HG02571 (cell line): ENCODE results near the gene ANKRD13D.

Source experiments
- ATAC-seq: cut with Tn5 transposase; IDR thresholded peaks from one replicate; pipeline ENCODE4 v1.9.1; 2021; ENCODE audit warnings: mild to moderate bottlenecking, moderate library complexity; ENCODE audit not compliant: unreplicated experiment

The ANKRD13D gene

GRCh38 chr11:67261946-67262681 lies 27.0 kb upstream of the ANKRD13D start:
- ATAC-seq, result no peak

- no peak for ATAC-seq
Measured at GRCh38 chr11:67262731-67263675, 26.1 kb upstream of the ANKRD13D start.

GRCh38 chr11:67264260-67264659 lies 24.8 kb upstream of the ANKRD13D start:
- no peak for ATAC-seq

DNA sequence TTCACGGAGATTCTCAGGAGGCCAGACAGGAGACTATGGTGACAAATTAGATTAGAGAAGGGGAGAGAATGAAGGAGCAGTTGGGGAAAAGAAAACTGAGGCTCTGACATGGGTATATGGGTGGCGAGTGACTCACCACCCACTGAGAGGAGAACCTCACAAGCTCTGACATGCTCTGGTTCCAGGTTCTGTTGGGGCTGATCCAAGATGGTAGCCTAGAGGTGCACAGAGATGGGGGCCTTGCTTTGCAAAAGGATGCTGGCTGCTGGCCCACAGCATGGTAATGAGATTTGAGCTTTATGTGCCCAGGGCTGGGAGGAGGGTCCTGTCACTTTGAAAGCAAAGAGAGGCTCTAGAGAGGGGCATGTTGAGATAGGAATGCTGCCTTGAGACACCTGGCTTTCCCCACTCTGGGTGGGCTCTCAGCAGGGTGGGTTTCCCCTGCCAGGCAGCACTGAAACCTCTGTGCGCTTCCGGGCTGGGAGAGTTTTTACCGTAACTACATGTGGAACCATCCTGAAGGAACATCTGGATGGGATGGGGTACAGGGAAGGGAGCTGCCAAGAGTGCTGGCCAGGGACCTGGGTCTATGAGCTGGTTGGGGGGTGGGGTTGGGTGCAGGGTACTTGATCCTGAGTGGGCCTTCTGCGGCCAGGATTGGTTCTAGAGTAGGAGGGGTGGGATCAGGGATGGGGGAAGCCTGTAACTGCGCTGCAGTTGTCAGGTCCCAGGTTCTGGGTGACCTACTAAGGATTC lies 24.0 kb upstream of the ANKRD13D start:
- no peak for ATAC-seq

DNA sequence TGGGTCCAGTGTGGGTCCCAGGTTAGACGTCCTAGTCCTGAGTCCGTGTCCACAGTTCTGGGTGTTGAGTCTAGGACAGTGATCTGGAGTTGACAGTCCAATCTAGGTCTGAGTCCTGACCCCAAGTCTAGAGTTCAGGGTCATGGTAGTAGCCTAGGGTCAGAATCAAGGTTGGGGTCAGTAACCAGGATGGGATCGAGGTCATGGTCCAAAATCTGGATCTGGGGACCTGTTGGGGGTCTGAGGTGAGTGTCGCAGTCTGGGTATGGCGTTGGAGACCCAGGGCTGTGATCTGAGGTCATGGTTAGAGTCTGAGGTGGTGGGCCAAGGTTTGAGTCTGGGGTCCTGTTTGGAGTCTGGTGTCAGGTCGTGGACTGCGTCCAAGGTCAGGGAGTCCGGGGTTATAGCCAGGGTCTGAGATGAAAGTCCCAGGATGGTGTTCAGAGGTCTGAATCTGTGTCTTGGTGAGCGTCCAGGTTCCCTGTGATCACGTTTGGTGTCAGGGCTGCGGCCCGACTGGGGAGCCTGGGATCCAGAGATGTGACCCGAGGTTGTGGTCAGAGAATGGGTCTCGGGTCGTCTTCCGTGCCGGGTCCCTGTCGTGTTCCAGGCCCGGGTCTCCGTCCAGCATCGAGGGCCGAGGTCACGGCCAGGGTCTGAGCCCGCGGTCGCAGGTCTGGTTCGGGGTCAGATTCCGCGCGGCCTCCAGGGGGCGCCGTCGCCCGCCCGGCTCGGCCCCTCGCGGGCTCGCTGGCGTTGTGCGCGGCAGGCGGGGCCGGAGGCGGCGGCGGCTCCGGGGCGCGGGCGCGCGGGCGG lies 23.3 kb upstream of the ANKRD13D start:
- peak; percentile 39 for ATAC-seq

DNA sequence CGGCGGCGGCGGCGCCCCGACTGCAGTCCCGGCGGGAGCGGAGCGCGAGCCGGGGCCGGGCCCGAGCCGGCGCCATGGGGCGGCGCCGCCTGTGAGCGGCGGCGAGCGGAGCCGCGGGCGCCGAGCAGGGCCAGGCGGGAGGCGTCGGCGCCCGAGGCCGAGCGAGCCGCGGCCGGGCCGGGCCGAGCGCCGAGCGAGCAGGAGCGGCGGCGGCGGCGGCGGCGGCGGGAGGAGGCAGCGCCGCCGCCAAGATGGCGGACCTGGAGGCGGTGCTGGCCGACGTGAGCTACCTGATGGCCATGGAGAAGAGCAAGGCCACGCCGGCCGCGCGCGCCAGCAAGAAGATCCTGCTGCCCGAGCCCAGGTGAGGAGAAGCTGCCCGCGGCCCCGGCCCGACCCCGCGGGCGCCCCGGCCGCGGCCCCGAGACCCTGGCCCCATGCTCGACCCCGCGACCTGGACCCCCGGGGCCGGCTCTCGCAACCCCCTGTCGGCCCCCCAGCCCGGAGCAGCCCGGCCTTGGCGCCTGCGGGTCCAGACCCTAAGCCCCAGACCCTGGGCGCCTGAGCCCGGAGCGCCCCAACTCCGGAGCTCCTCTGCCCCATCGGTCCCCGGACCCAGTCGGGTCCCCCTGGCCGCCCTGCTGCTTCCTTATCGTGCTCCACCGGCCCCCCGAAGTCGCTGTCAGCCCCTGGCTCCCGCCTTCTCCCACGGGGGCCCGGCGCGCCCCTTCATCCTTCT lies 22.5 kb upstream of the ANKRD13D start, which contains the start of gene GRK2:
GRK2 (plus strand) TSS at position 25 of the 739 bp plus-strand sequence; CDS start at position 252, 227 bp downstream.
- ATAC-seq, result peak; percentile 10

- no peak for ATAC-seq
Measured at GRCh38 chr11:67267188-67268080, 21.7 kb upstream of the ANKRD13D start.

GRCh38 chr11:67268081-67268961 lies 20.8 kb upstream of the ANKRD13D start:
- no peak for ATAC-seq

- no peak for ATAC-seq
Measured at GRCh38 chr11:67268962-67269268, 20.2 kb upstream of the ANKRD13D start.

GRCh38 chr11:67269401-67270255 lies 19.5 kb upstream of the ANKRD13D start:
- no peak for ATAC-seq

DNA sequence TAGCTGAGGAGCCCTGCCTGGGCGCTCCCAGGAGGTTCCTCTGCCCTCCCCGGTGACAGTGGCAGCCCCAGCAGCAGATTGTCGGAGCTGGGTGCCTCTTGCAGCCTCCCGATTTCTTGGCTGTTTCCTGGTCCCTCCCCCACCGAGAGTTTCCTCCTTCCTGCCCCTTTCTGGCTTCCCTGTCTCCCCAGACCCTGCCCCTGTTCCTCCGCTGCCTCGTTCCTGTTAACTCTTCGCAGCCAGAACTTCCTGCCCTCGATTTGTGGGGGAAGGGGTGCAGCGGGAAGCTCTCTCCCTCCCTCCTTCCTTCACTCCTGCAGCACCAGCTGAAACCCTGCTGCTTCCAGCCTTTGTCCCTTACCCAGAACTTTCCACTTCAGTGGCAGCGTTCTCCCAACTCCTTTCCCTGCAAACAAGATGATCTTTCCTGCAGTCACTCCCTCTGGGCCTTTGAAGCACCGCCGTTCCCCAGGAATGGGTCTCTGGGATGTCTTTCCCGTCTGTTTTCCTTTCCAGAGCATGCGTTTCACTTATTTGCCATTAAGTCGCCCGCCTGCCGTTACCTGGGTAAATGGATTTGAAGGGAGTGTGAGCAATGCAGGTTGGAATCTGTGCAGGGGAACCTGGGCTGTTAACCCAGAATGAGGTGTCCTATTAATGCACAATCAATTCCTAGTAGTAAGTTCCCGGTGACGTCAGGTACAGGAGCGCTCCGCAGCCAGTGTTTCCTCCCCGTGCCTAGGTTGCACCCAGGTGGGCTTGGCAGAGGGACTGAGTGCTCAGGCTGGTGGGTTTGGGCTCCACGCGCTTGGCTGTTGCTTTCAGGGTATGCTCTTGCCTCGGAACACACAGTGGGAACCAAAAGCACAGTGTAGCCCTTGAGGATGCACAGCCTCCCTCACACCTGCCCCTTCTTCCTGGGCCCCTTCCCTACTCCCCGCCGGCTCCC lies 18.6 kb upstream of the ANKRD13D start:
- no peak for ATAC-seq

DNA sequence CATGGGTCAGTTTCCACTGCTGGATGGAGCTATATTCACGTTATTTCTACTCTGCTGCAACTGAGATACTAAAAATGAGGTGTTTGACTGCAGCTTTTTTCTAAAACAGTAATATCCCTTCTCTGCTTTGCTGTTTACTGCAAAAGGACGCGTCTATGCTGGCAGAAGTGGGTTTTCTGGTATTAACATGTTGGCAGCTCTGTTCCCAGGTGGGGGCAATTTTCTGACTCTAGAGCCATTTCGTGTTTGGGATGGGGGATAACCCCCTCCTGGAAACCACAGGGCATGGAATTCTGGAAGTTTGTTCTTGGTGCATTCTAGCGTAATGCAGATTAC lies 17.9 kb upstream of the ANKRD13D start:
- ATAC-seq, result no peak

- ATAC-seq, result no peak
Measured at GRCh38 chr11:67271541-67272284, 17.4 kb upstream of the ANKRD13D start.

GRCh38 chr11:67272327-67273259 lies 16.5 kb upstream of the ANKRD13D start:
- ATAC-seq, result no peak
